Measurements from ENCODE around the gene TTC28.

Gene TTC28

DNA sequence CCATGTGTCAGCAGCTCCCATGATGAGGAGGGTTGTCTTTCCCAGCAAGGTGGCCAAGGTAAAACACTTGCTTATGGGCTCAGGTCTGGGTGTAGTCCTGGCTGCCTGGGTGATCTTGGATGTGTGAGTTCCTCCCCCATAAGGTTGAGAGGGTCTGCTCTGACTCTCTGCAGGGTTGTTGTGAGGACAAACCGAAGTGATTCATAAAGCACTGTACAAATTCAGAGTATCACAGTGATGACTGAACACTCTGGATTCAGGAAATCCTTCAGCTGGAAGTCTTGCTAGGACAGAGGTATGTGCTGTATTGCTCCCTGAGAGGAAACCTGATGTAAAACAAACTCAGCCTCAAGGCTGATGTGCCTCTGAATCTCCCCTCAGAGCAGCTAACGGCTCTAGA is 539.7 kb downstream of the TTC28 start:
- peak overlapping the region; percentile 70 to 77 for H2BK12ac ChIP-seq (ENCODE audit: low read length in 2 of 2)
- peak overlapping the region; percentile 53 for H3K9ac ChIP-seq (ENCODE audit: low read length)
- H4K8ac ChIP-seq (ENCODE audit: low read length) = peak overlapping the region; percentile 90
- peaks cover 13% of the 10 kb centered on the region for H3K9me3 ChIP-seq (ENCODE audit: control insufficient read depth, low read length)
- H4K91ac ChIP-seq (ENCODE audit: low read length) = peak overlapping the region; percentile 80
- peak overlapping the region in 1 of 2 experiments; percentile 8 for H3K4me3 ChIP-seq (ENCODE audit: insufficient read depth in 1 of 2, low read depth in 1 of 2, low read length in 2 of 2)
- H2AFZ ChIP-seq (ENCODE audit: low read depth, low read length) = no peak overlapping the region
- peak overlapping the region; percentile 70 for H3K27ac ChIP-seq (ENCODE audit: low read length, poor library complexity, severe bottlenecking)
- H3K27me3 ChIP-seq (ENCODE audit: control insufficient read depth in 1 of 2, insufficient read depth in 1 of 2, low read length in 2 of 2) = no peaks in the 10 kb centered on the region
- peak overlapping the region; percentile 52 for H2BK15ac ChIP-seq (ENCODE audit: low read depth, poor library complexity, severe bottlenecking)
- H3K4me1 ChIP-seq (ENCODE audit: control insufficient read depth, insufficient read depth, low read depth, low read length) = peaks cover 7% of the 10 kb centered on the region
- H2AK5ac ChIP-seq (ENCODE audit: low read length, severe bottlenecking) = peak overlapping the region; percentile 53
- no peaks in the 10 kb centered on the region for H3K36me3 ChIP-seq (ENCODE audit: control insufficient read depth in 1 of 2, insufficient read depth in 2 of 2, low read depth in 1 of 2, low read length in 2 of 2)
- no peak overlapping the region for H3K23ac ChIP-seq (ENCODE audit: low read length in 2 of 2)
- H3K4me2 ChIP-seq (ENCODE audit: low read length, poor library complexity, severe bottlenecking) = no peak overlapping the region
- peak; percentile 85 for DNase-seq
- no peak overlapping the region for H2BK5ac ChIP-seq (ENCODE audit: low read depth, low read length, poor library complexity, severe bottlenecking)
- H3K14ac ChIP-seq (ENCODE audit: low read length in 2 of 2) = no peak overlapping the region
- peak overlapping the region; percentile 34 to 79 for H3K18ac ChIP-seq (ENCODE audit: low read depth in 1 of 2, low read length in 2 of 2)
- H2BK120ac ChIP-seq (ENCODE audit: low read depth, low read length) = peak overlapping the region; percentile 49
- 8% methylated on average over 2 of the region's 2 CpGs for WGBS
- H3K79me1 ChIP-seq (replicated peaks; ENCODE audit: low read length, poor library complexity, severe bottlenecking) = peaks cover 6% of the 10 kb centered on the region
- peak overlapping the region in 1 of 2 experiments; percentile 51 for H3K4ac ChIP-seq (ENCODE audit: low read depth in 1 of 2, low read length in 2 of 2)

DNA sequence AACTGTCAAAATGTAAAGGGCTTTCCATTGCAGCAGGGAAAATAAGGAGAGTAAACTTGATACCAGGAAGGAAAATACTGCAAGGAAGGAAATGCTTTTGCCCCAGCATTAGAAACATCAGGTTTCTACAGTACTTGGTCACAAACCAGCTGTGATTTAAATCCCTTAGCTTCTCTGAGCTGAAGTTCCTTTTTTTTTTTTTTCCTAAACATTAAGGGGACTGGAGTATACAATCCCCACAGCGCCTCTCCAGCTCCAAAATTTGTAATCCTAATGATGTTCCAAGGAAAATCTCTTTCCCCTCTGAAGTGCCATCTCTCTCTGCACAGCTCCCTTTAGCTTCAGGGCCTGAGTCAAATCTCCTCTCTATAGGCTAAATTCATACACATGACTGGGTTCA is 540.1 kb downstream of the TTC28 start:
- peaks cover 13% of the 10 kb centered on the region for H3K9me3 ChIP-seq (ENCODE audit: control insufficient read depth, low read length)
- no peak overlapping the region for H2BK15ac ChIP-seq (ENCODE audit: low read depth, poor library complexity, severe bottlenecking)
- H3K14ac ChIP-seq (ENCODE audit: low read length in 2 of 2) = no peak overlapping the region
- peaks cover 7% of the 10 kb centered on the region for H3K4me1 ChIP-seq (ENCODE audit: control insufficient read depth, insufficient read depth, low read depth, low read length)
- peak overlapping the region in 1 of 2 experiments; percentile 51 for H3K4ac ChIP-seq (ENCODE audit: low read depth in 1 of 2, low read length in 2 of 2)
- H2BK5ac ChIP-seq (ENCODE audit: low read depth, low read length, poor library complexity, severe bottlenecking) = no peak overlapping the region
- H3K79me1 ChIP-seq (replicated peaks; ENCODE audit: low read length, poor library complexity, severe bottlenecking) = peaks cover 4% of the 10 kb centered on the region
- no peak overlapping the region for H3K4me3 ChIP-seq (ENCODE audit: insufficient read depth in 1 of 2, low read depth in 1 of 2, low read length in 2 of 2)
- peak overlapping the region in 1 of 2 experiments; percentile 79 for H3K18ac ChIP-seq (ENCODE audit: low read depth in 1 of 2, low read length in 2 of 2)
- H3K4me2 ChIP-seq (ENCODE audit: low read length, poor library complexity, severe bottlenecking) = no peak overlapping the region
- 89% methylated on average over 1 of the region's 1 CpG for WGBS
- H2BK12ac ChIP-seq (ENCODE audit: low read length in 2 of 2) = peak overlapping the region in 1 of 2 experiments; percentile 77
- H3K27ac ChIP-seq (ENCODE audit: low read length, poor library complexity, severe bottlenecking) = peak overlapping the region; percentile 70
- H4K91ac ChIP-seq (ENCODE audit: low read length) = no peak overlapping the region
- H4K8ac ChIP-seq (ENCODE audit: low read length) = peak overlapping the region; percentile 90
- H2BK120ac ChIP-seq (ENCODE audit: low read depth, low read length) = peak overlapping the region; percentile 5
- H2AK5ac ChIP-seq (ENCODE audit: low read length, severe bottlenecking) = no peak overlapping the region
- H3K36me3 ChIP-seq (ENCODE audit: control insufficient read depth in 1 of 2, insufficient read depth in 2 of 2, low read depth in 1 of 2, low read length in 2 of 2) = no peaks in the 10 kb centered on the region
- H3K23ac ChIP-seq (ENCODE audit: low read length in 2 of 2) = no peak overlapping the region
- DNase-seq = no peak
- H2AFZ ChIP-seq (ENCODE audit: low read depth, low read length) = no peak overlapping the region
- no peaks in the 10 kb centered on the region for H3K27me3 ChIP-seq (ENCODE audit: control insufficient read depth in 1 of 2, insufficient read depth in 1 of 2, low read length in 2 of 2)
- H3K9ac ChIP-seq (ENCODE audit: low read length) = peak overlapping the region; percentile 53

DNA sequence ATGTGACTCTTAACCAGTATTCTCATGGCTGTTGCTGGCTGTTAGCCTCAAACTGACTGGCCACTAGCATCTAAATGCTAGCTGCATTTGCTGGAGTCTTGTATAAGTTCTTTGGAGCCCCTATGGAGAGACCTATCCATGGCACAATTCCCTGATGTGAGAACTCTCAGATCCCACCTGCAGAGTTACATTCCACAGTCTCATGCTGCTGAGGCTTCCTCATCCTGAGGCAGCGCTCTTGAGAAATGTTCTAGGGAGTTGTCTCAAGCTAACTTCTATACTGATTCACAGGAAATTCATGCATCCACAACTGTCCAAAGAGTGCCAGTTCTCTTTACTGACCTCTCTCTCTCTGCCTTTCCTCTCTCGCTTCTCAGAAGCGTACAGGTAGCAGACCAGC is 542.6 kb downstream of the TTC28 start:
- Histone ChIP-seq H3K27ac (ENCODE audit: low read length, poor library complexity, severe bottlenecking) (no peak overlapping the region), H2BK5ac (ENCODE audit: low read depth, low read length, poor library complexity, severe bottlenecking) (no peak overlapping the region), H2BK120ac (ENCODE audit: low read depth, low read length) (no peak overlapping the region), H3K14ac (ENCODE audit: low read length in 2 of 2) (no peak overlapping the region), H3K4me1 (ENCODE audit: control insufficient read depth, insufficient read depth, low read depth, low read length) (peaks cover 9% of the 10 kb centered on the region), H3K18ac (ENCODE audit: low read depth in 1 of 2, low read length in 2 of 2) (no peak overlapping the region), H3K9ac (ENCODE audit: low read length) (no peak overlapping the region), H4K91ac (ENCODE audit: low read length) (no peak overlapping the region), H3K23ac (ENCODE audit: low read length in 2 of 2) (no peak overlapping the region), H2AK5ac (ENCODE audit: low read length, severe bottlenecking) (peak overlapping the region; percentile 31), H2AFZ (ENCODE audit: low read depth, low read length) (no peak overlapping the region), H3K27me3 (ENCODE audit: control insufficient read depth in 1 of 2, insufficient read depth in 1 of 2, low read length in 2 of 2) (no peaks in the 10 kb centered on the region), H3K9me3 (ENCODE audit: control insufficient read depth, low read length) (peaks cover 13% of the 10 kb centered on the region), H2BK15ac (ENCODE audit: low read depth, poor library complexity, severe bottlenecking) (no peak overlapping the region), H4K8ac (ENCODE audit: low read length) (no peak overlapping the region), H2BK12ac (ENCODE audit: low read length in 2 of 2) (no peak overlapping the region), H3K79me1 (replicated peaks; ENCODE audit: low read length, poor library complexity, severe bottlenecking) (peaks cover 6% of the 10 kb centered on the region), H3K4ac (ENCODE audit: low read depth in 1 of 2, low read length in 2 of 2) (no peak overlapping the region), H3K36me3 (ENCODE audit: control insufficient read depth in 1 of 2, insufficient read depth in 2 of 2, low read depth in 1 of 2, low read length in 2 of 2) (no peaks in the 10 kb centered on the region), H3K4me2 (ENCODE audit: low read length, poor library complexity, severe bottlenecking) (no peak overlapping the region), H3K4me3 (ENCODE audit: insufficient read depth in 1 of 2, low read depth in 1 of 2, low read length in 2 of 2) (peak overlapping the region in 1 of 2 experiments; percentile 28)
- WGBS = 98% methylated on average over 3 of the region's 3 CpGs
- DNase-seq = no peak

DNA sequence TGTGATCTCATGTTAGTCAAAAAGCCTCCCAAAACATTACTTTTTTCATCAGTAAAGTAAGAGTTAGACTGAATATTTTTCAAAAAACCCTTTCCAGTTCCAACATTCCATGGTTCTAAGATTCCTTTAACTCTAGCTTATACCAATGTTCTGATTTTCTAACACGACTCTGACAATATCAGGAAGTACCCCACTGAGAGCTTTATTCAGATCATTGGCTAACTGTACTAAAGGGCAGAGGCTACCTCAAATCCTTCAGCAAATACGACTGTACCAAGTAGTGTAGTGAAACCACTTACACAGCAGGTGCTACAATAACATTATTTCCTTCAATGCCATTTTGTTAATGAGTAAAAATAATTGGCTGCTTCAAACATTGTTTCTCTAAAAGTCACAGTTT is 547.2 kb downstream of the TTC28 start:
- no peak overlapping the region for H2BK5ac ChIP-seq (ENCODE audit: low read depth, low read length, poor library complexity, severe bottlenecking)
- no peak overlapping the region for H2BK15ac ChIP-seq (ENCODE audit: low read depth, poor library complexity, severe bottlenecking)
- H3K36me3 ChIP-seq (ENCODE audit: control insufficient read depth in 1 of 2, insufficient read depth in 2 of 2, low read depth in 1 of 2, low read length in 2 of 2) = no peaks in the 10 kb centered on the region
- no peak overlapping the region for H3K4me3 ChIP-seq (ENCODE audit: insufficient read depth in 1 of 2, low read depth in 1 of 2, low read length in 2 of 2)
- no peak overlapping the region for H3K14ac ChIP-seq (ENCODE audit: low read length in 2 of 2)
- H3K4ac ChIP-seq (ENCODE audit: low read depth in 1 of 2, low read length in 2 of 2) = no peak overlapping the region
- no peaks in the 10 kb centered on the region for H3K27me3 ChIP-seq (ENCODE audit: control insufficient read depth in 1 of 2, insufficient read depth in 1 of 2, low read length in 2 of 2)
- DNase-seq = no peak
- 99% methylated on average over 2 of the region's 2 CpGs for WGBS
- no peak overlapping the region for H3K9ac ChIP-seq (ENCODE audit: low read length)
- H4K8ac ChIP-seq (ENCODE audit: low read length) = no peak overlapping the region
- no peak overlapping the region for H2AK5ac ChIP-seq (ENCODE audit: low read length, severe bottlenecking)
- H2BK120ac ChIP-seq (ENCODE audit: low read depth, low read length) = no peak overlapping the region
- no peak overlapping the region for H3K4me2 ChIP-seq (ENCODE audit: low read length, poor library complexity, severe bottlenecking)
- peaks cover 2% of the 10 kb centered on the region for H3K79me1 ChIP-seq (replicated peaks; ENCODE audit: low read length, poor library complexity, severe bottlenecking)
- H3K27ac ChIP-seq (ENCODE audit: low read length, poor library complexity, severe bottlenecking) = peak overlapping the region; percentile 71
- no peak overlapping the region for H2AFZ ChIP-seq (ENCODE audit: low read depth, low read length)
- no peak overlapping the region for H3K18ac ChIP-seq (ENCODE audit: low read depth in 1 of 2, low read length in 2 of 2)
- H3K23ac ChIP-seq (ENCODE audit: low read length in 2 of 2) = no peak overlapping the region
- H4K91ac ChIP-seq (ENCODE audit: low read length) = no peak overlapping the region
- peaks cover 11% of the 10 kb centered on the region for H3K9me3 ChIP-seq (ENCODE audit: control insufficient read depth, low read length)
- no peak overlapping the region for H2BK12ac ChIP-seq (ENCODE audit: low read length in 2 of 2)
- peaks cover 2% of the 10 kb centered on the region for H3K4me1 ChIP-seq (ENCODE audit: control insufficient read depth, insufficient read depth, low read depth, low read length)
